Kidney (tissue), 14 donors: ENCODE measurements around the gene VASP. TPM values are rescaled to one million over a fixed set of nuclear protein-coding genes. Genes with fewer than 3 reads are reported as not detected.

Experiments
- DNase-seq, 5 donors: peaks; one replicate each; pipeline ENCODE4 v3.0.0-alpha.2; 2013 to 2020
- FAIRE-seq: peaks from 2 replicates; lab custom pipeline; 2012; peaks lifted over from hg19 to GRCh38; lab: Jason Lieb, UNC
- H3K27ac ChIP-seq, 2 donors: one replicate each; pipeline ENCODE4 v1.7.0; 2013; ENCODE audit warnings: low read depth in 2 of 2, low read length in 2 of 2, inconsistent platforms in 1 of 2
- H3K27me3 ChIP-seq: one replicate; pipeline ENCODE4 v1.7.1; 2013; ENCODE audit warnings: low read length, inconsistent platforms; ENCODE audit not compliant: control insufficient read depth, insufficient read depth
- H3K36me3 ChIP-seq, 3 donors: one replicate each; pipeline versions ENCODE4 v1.7.0 to v1.7.1; 2013; ENCODE audit warnings: low read length in 3 of 3, control low read depth in 1 of 3, inconsistent platforms in 1 of 3; ENCODE audit not compliant: insufficient read depth in 3 of 3, control insufficient read depth in 2 of 3
- H3K4me1 ChIP-seq, 3 donors: one replicate each; pipeline versions ENCODE4 v1.7.0 to v1.7.1; 2013; ENCODE audit warnings: low read length in 3 of 3, inconsistent platforms in 1 of 3, low read depth in 1 of 3; ENCODE audit not compliant: control insufficient read depth in 2 of 3, insufficient read depth in 2 of 3
- H3K4me3 ChIP-seq, 3 donors: one replicate each; pipeline versions ENCODE4 v1.7.0 to v1.8.1; 2013; ENCODE audit warnings: low read length in 3 of 3, control low read depth in 1 of 3, inconsistent platforms in 1 of 3
- H3K9ac ChIP-seq, 3 donors: one replicate each; pipeline versions ENCODE4 v1.7.0 to v1.7.1; 2013; ENCODE audit warnings: low read length in 3 of 3, control low read depth in 1 of 3, inconsistent platforms in 1 of 3
- H3K9me3 ChIP-seq, 3 donors: one replicate each; pipeline versions ENCODE4 v1.7.0 to v1.7.1; 2013; ENCODE audit warnings: low read length in 3 of 3, control low read depth in 1 of 3, inconsistent platforms in 1 of 3; ENCODE audit not compliant: control insufficient read depth in 2 of 3, insufficient read depth in 1 of 3
- intact Hi-C: fragments of 100-400 bp; cut with DNase I; formaldehyde crosslinking; loops from one replicate; pipeline ENCODE4 v1.11.1; 2022
- polyA plus RNA-seq: library from polyadenylated mRNA; stranded (reverse); fragments of 350-450 nt; fragmentation: Illumina TruSeq; extraction: RNeasy Lipid Tissue Mini Kit (QIAGEN cat#74804); gene quantifications from one replicate; pipeline ENCODE4 v1.2.3, GENCODE V29; 2014; ENCODE audit warnings: low read depth, low replicate concordance; ENCODE audit not compliant: insufficient read depth
- total RNA-seq: library from RNA; stranded (reverse); fragmentation: NEBNext Ultra II Directional; extraction: Animal tissue kit (Norgen Biotek cat#: 25700); gene quantifications from one replicate; pipeline ENCODE4 v1.2.1, GENCODE V29; 2021
- TF ChIP-seq, protein P1 (sequence below): IDR thresholded peaks from 3 replicates; pipeline ENCODE4 v1.5.1; 2012; ENCODE audit warnings: mild to moderate bottlenecking, moderate library complexity, borderline replicate concordance; ENCODE audit not compliant: insufficient read depth; ENCODE audit errors: extremely low read depth
- donor health status: control.
- donor health status: control.
- donor health status: control.
- donor health status: control.
- donor health status: control.
- donor health status: DM: yes; HTN: yes; CAD: no.
- donor health status: Normal renal cell carcinoma (clear cell type).

Gene VASP
- total and polyA plus RNA-seq, 2 donors from 2014 or later: 36.3 to 105 TPM

DNA sequence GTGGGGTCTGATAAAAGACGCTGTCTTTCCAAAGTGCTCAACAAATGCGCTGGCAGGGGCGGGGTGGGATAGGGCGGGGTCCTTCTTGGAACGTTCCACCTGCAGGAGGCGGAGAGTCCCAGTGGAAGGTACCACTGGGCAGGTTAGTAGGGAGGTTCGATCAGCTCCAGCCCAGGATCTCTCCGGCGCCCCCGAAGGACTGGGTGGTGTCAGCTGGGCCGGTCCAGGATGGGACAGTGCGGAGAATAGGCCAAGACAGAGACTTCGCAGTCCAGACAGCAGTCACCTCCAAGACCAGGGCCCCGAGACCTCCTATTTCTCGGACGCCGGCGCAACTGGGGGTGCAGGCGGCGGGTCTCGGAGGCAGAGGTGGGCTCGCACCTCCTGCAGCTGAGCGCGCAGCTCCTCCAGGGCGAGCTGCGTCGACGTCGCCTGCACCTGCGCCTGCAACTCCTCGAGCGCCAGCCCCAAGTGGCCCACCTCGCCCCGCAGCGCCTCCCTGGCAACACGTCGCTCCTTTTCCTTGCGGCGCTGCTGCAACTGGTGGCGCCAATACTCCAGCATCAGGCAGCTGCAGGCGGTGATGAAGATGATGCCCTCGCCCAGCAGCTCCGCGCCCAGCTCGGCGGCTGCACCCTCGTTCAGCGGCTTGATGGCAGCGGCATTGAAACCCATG is 21.6 kb downstream of the VASP start:
- Histone ChIP-seq H3K36me3 (peaks cover 4 to 13% (median 5%) of the 10 kb centered on the region in 3 donors), H3K4me1 (peaks cover 0 to 7% (median 0%) of the 10 kb centered on the region in 3 donors), H3K27ac (no peak overlapping the region), H3K9ac (no peak overlapping the region), H3K9me3 (no peaks in the 10 kb centered on the region), H3K27me3 (peaks cover 2% of the 10 kb centered on the region), H3K4me3 (peak overlapping the region; percentile 12 to 53 (median 36))
- FAIRE-seq: no peak
- TF ChIP-seq, protein P1, sequence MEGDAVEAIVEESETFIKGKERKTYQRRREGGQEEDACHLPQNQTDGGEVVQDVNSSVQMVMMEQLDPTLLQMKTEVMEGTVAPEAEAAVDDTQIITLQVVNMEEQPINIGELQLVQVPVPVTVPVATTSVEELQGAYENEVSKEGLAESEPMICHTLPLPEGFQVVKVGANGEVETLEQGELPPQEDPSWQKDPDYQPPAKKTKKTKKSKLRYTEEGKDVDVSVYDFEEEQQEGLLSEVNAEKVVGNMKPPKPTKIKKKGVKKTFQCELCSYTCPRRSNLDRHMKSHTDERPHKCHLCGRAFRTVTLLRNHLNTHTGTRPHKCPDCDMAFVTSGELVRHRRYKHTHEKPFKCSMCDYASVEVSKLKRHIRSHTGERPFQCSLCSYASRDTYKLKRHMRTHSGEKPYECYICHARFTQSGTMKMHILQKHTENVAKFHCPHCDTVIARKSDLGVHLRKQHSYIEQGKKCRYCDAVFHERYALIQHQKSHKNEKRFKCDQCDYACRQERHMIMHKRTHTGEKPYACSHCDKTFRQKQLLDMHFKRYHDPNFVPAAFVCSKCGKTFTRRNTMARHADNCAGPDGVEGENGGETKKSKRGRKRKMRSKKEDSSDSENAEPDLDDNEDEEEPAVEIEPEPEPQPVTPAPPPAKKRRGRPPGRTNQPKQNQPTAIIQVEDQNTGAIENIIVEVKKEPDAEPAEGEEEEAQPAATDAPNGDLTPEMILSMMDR: no peak
- peak in 4 of 5 donors; percentile 51 to 85 (median 64) for DNase-seq
- intact Hi-C loops: no loop called here

DNA sequence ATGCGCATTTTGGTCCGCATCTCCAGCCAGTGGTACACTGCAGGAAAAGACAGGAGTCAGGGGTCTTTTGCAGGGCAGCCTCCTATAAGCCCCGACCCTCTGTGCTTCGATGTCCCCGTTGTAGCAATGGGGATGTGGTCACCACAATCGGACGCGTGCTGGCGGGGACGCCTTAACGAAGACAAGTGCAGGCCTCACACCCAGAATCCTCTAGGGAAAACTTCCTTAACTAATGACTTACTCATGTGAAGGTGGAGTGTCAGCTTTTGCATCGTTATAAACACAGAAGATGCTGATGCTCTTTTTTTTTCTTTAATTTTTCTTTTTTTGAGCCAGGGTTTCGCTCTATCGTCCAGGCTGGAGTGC is 22.1 kb downstream of the VASP start:
- peaks cover 0 to 7% (median 0%) of the 10 kb centered on the region in 3 donors for H3K4me1 ChIP-seq
- FAIRE-seq: no peak
- H3K4me3 ChIP-seq: peak overlapping the region in 1 of 3 donors; percentile 36
- peaks cover 2% of the 10 kb centered on the region for H3K27me3 ChIP-seq
- TF ChIP-seq, protein P1: no peak
- no peak for DNase-seq
- no peak overlapping the region for H3K9ac ChIP-seq
- no peak overlapping the region for H3K27ac ChIP-seq
- intact Hi-C loops: no loop called here
- no peaks in the 10 kb centered on the region for H3K9me3 ChIP-seq
- H3K36me3 ChIP-seq: peaks cover 4 to 10% (median 5%) of the 10 kb centered on the region in 3 donors

DNA sequence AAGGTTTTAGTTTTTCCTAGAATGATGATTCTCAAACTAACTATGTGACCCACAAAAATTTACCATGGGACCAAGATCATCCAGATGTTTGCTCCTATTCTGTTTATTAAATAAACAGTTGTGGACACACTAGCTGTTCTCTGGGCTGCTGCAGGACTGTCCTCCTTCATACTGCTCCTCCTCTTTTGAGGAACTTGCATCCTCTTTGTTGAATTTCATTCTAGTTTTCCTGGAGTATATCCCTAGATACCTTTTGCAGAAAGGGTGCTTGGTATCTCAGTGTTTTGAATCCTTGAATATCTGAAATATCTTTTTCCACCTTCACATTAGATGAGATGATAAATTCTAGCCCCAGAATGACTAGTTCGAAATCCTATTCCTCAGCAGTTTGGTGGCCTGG is 24.1 kb downstream of the VASP start:
- intact Hi-C loops: no loop called here
- Histone ChIP-seq H3K4me1 (peaks cover 0 to 7% (median 0%) of the 10 kb centered on the region in 3 donors), H3K4me3 (no peak overlapping the region), H3K9me3 (no peaks in the 10 kb centered on the region), H3K27me3 (peaks cover 2% of the 10 kb centered on the region), H3K9ac (no peak overlapping the region), H3K36me3 (no peaks in the 10 kb centered on the region), H3K27ac (no peak overlapping the region)
- no peak for DNase-seq
- TF ChIP-seq, protein P1: no peak
- no peak for FAIRE-seq
